SK-N-MC (cell line): ENCODE measurements around the gene CCDC187.

Experiments
- DNase-seq: peaks from one replicate; pipeline ENCODE4 v3.0.0-alpha.2; 2011; ENCODE audit warnings: low read depth, low spot score
- H3K27ac ChIP-seq: fragments of 200-600 bp; sonication (generic); 2 replicates; pipeline ENCODE4 v1.5.1; 2016; ENCODE audit warnings: mixed run types
- H3K36me3 ChIP-seq: fragments of 200-600 bp; sonication (generic); 2 replicates; pipeline ENCODE4 v1.6.1; 2017; ENCODE audit warnings: antibody characterized with exemption, low read length, mixed read lengths; ENCODE audit not compliant: insufficient read depth
- H3K4me3 ChIP-seq: fragments of 200-600 bp; sonication (generic); 2 replicates; pipeline ENCODE4 v1.5.1; 2016
- H3K9ac ChIP-seq: fragments of 200-600 bp; sonication (generic); 2 replicates; pipeline ENCODE4 v1.8.0; 2017; ENCODE audit warnings: mixed run types, mixed read lengths; ENCODE audit not compliant: insufficient read length
- H3K9me3 ChIP-seq: fragments of 200-600 bp; sonication (generic); 2 replicates; pipeline ENCODE4 v1.6.1; 2017; ENCODE audit warnings: low read depth, mild to moderate bottlenecking, antibody characterized with exemption, low read length, moderate library complexity, mixed read lengths
- EZH2 ChIP-seq: fragments of 200-600 bp; sonication (generic); IDR thresholded peaks from one replicate; pipeline ENCODE4 v1.6.1; 2017; ENCODE audit warnings: antibody characterized with exemption
- FOXP2 ChIP-seq: optimal IDR thresholded peaks from 2 replicates; pipeline ENCODE3; 2011; ENCODE audit warnings: mild to moderate bottlenecking, moderate library complexity; ENCODE audit not compliant: insufficient read depth; ENCODE audit errors: extremely low read length, control extremely low read depth
- POLR2AphosphoS5 ChIP-seq: IDR thresholded peaks from 2 replicates; pipeline ENCODE4 v1.6.1; 2012; ENCODE audit warnings: mild to moderate bottlenecking, low read depth, low read length, borderline replicate concordance

The CCDC187 gene

DNA sequence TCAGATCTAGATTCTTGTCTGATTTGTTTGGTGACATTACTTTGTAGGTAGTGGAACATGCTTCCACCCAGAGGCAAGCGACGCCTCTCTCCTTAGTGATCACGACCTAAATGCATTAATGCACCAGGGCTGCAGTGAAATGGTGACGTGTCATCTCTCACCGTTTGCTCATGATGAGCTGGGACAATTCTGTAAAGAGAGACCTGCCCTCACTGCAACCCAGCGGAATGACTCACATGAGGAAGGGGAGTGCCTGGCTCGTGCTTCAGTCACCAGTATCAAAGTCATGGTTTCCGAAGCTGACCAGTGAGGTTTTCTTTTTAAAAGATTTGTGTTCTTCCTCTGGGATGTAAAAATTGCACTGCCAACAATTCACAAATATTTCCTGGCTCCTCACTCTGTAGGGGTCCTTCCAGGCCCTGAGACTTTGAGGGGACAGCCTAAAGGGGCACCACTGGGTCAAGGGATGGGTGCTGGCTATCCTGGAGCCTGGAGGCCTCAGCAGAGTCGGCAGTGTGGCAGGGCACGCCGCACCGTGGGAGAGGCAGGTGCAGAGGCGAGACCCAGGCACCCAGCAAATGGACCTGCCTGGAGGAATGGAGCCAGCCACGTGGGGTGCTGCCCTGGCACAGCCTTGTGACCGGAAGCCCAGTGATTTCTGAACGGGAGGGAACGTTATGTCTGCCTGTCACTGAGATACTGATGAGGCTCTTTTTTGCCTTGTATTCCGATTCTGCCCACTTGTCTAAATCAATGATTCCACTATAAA lies 75.6 kb downstream of the CCDC187 start:
- no peak for TF ChIP-seq POLR2AphosphoS5
- no peak for TF ChIP-seq EZH2
- TF ChIP-seq FOXP2: no peak
- DNase-seq: no peak
- H3K27ac ChIP-seq: no peak overlapping the region
- no peak overlapping the region for H3K4me3 ChIP-seq
- peaks cover 16% of the 10 kb centered on the region; the same call in 1 of the 2 replicates for H3K36me3 ChIP-seq
- H3K9me3 ChIP-seq: no peaks in the 10 kb centered on the region
- no peak overlapping the region for H3K9ac ChIP-seq

DNA sequence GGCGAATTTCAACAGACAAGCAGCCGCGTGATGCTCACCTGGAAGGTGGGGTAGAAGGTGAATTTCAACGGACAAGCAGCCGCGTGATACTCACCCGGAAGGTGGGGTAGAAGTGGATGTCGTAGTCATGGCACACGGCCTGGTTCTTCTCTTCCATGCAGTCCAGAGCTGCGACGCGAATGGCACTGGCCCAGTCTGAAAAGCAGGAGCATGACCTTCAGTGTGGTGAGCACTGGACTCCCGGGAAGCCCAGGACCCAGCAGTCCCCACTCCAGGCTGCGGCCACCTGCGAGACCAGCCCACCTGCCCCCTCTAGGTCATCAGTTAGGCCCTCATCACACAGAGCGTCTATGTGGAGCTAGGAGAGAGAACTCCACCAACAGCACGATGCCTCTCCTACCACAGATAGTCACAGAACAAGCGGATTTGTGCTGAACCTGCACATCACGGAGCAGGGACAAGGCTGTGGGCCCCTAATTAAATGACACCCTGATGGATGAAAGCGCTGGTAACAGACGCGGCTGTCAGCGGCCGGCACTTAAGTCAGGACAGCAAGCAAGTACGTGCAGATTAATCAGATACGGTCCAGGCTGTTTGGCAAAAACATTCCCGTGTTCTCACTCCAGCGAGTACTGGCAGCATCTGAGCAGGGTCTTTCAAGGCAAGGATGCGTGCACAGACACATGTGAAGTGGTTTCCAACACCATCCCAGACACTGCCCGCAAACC lies 77.0 kb downstream of the CCDC187 start:
- TF ChIP-seq FOXP2: no peak
- TF ChIP-seq POLR2AphosphoS5: no peak
- no peak for TF ChIP-seq EZH2
- Histone ChIP-seq H3K4me3 (no peak overlapping the region), H3K36me3 (peaks cover 22% of the 10 kb centered on the region; the same call in 1 of the 2 replicates), H3K27ac (no peak overlapping the region), H3K9me3 (no peaks in the 10 kb centered on the region), H3K9ac (no peak overlapping the region)
- no peak for DNase-seq

DNA sequence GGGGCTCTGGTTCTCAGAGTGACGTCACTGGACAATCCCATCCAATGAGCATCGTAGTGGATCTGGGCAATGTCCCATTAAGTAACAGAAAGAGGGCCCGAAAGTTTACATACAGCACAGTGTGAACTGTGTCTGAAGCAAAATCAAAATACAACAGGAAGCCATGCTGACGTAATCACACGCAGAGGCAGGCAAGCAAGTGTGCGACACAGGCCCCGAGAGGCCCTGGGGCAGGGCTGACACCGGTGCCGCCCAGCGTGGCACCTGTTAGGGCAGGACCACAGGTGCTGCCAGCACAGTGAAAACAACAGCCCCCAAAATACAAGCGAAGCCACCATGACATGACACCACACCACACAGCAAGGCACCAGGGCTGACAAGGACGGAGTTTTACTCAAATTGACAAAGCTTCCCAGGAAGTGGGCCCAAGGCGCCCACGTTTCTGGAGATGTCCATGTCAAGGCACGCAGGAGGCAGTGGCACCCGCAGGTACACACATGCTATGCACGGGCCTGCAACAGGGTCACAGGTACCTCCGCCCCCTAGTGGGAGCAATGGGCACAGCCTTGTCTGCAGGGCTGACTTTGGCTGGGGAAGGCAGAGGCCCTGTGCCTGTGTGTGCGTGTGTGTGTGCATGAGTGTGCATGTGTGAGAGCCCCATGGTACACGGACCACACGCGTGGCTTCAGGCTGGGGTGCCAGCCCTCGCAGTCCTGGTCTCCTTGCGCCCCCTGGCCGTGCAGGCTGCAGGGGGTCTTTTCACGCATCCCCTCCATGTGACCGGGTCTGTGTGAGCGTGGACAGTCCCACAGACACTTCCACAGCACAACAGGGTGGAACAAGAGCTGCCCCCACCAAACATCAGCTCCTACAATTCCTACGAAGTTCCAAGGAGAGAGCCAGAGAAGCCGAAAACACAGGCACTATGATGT lies 77.9 kb downstream of the CCDC187 start:
- Histone ChIP-seq H3K27ac (no peak overlapping the region), H3K4me3 (no peak overlapping the region; the same call in 1 of the 2 replicates), H3K36me3 (peaks cover 22% of the 10 kb centered on the region; the same call in 1 of the 2 replicates), H3K9ac (no peak overlapping the region), H3K9me3 (no peaks in the 10 kb centered on the region)
- TF ChIP-seq EZH2 (no peak), POLR2AphosphoS5 (no peak), FOXP2 (no peak)
- no peak for DNase-seq

GRCh38 chr9:136225366-136225747 lies 78.5 kb downstream of the CCDC187 start:
- H3K9ac ChIP-seq: no peak overlapping the region
- no peak for DNase-seq
- peak overlapping the region; percentile 4; the same call in 1 of the 2 replicates for H3K4me3 ChIP-seq
- H3K36me3 ChIP-seq: peaks cover 22% of the 10 kb centered on the region; the same call in 1 of the 2 replicates
- 0 out of 2 replicates have a peak overlapping the region, but pooled peaks have one; percentile 54 for H3K27ac ChIP-seq
- TF ChIP-seq POLR2AphosphoS5 (no peak), EZH2 (no peak), FOXP2 (no peak)
- H3K9me3 ChIP-seq: no peaks in the 10 kb centered on the region

DNA sequence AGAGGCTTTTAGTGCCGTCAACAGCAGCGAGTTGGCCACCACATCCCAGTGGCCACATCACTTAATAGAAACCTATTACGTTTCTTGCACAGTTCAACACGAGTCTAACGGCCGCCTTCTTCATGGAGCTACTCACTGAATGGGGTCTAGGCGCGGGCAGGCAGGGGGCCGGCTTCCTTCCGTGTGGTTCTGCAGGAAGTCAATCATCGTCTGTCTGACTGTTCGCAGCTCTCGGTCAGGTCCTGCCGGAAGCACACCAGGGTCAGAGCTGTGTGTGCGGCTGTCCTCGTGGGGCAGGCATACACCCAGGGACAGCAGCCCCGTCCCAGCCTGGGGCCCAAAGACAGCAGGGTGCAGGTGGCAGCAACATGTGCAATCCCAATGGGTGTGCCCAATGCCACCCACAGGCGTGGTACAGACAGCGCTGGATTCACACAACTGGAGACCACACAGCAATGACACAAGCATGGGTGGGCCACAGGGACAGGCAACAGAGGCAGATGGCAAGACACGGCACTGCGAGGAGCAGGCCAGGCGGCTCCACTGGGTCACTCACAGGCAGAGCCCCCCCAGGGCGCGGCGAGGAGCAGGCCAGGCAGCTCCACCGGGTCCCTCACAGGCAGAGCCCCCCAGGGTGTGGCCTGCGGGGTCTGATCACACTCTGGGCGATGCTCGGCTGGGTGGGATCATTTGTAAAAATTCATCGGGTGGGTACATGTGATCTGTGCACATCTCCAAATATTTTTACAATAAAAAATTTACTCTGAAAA lies 79.8 kb downstream of the CCDC187 start:
- Histone ChIP-seq H3K4me3 (no peak overlapping the region), H3K9me3 (no peaks in the 10 kb centered on the region), H3K36me3 (peaks cover 22% of the 10 kb centered on the region; the same call in 1 of the 2 replicates), H3K9ac (no peak overlapping the region), H3K27ac (no peak overlapping the region)
- no peak for DNase-seq
- no peak for TF ChIP-seq POLR2AphosphoS5
- no peak for TF ChIP-seq FOXP2
- TF ChIP-seq EZH2: no peak

DNA sequence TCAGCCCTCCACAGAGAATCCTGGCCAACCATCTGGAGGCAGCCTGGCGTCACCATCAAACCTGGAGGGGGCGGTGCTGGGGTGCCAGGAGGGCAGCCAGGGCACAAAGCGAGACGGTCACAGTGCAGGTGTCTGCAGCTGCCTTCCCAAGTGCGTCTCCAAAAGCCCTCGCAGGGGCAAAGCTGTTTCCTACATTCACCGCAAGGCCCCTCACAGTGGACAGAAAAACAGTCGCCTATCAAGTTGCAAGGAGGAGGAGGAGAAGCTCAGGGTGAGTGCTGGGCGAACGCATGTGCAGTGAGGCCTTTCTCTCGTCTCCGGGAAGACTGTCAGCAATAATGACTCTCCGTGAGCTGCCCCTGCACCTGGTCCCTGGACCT lies 81.0 kb downstream of the CCDC187 start:
- TF ChIP-seq POLR2AphosphoS5 (no peak), FOXP2 (no peak), EZH2 (no peak)
- DNase-seq: no peak
- Histone ChIP-seq H3K27ac (no peak overlapping the region), H3K36me3 (peaks cover 25% of the 10 kb centered on the region; the same call in 1 of the 2 replicates), H3K9me3 (no peaks in the 10 kb centered on the region), H3K9ac (no peak overlapping the region), H3K4me3 (no peak overlapping the region)

- no peak overlapping the region for H3K4me3 ChIP-seq
- no peak overlapping the region for H3K9ac ChIP-seq
- DNase-seq: no peak
- H3K27ac ChIP-seq: no peak overlapping the region
- H3K36me3 ChIP-seq: peaks cover 25% of the 10 kb centered on the region; the same call in 1 of the 2 replicates
- no peaks in the 10 kb centered on the region for H3K9me3 ChIP-seq
- TF ChIP-seq FOXP2: no peak
- no peak for TF ChIP-seq EZH2
- no peak for TF ChIP-seq POLR2AphosphoS5
These were observed 81.6 kb downstream of the CCDC187 start for GRCh38 chr9:136222166-136222905.
